GM18870 (cell line): ENCODE measurements around the gene SEMA3G.

Experiments used
- ATAC-seq: cut with Tn5 transposase; IDR thresholded peaks from one replicate; pipeline ENCODE4 v1.9.1; 2021; ENCODE audit warnings: moderate library complexity; ENCODE audit not compliant: unreplicated experiment

SEMA3G gene

DNA sequence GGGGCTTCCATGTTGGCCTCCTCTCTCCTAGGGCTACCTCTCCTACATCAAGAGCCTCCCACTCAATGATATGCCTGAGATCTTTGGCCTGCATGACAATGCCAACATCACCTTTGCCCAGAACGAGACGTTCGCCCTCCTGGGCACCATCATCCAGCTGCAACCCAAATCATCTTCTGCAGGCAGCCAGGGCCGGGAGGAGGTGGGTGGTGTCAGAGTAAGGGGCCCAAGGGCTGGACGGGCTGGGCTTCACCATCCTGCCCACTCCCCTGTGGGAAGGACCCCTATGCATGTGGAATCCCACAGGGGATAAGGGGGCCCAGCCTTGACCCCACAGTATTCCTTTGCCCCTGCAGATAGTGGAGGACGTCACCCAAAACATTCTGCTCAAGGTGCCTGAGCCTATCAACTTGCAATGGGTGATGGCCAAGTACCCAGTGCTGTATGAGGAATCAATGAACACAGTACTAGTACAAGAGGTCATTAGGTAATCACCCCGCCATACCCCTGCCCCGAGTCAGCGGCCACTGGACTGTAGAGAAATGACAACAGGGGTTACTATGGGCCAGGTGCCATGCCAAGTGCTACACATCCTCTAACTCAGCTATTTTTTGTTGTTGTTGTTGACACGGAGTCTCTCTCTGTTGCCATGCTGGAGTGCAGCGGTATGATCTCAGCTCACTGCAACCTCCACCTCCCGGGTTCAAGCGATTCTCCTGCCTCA is 47.1 kb downstream of the SEMA3G start:
- no peak for ATAC-seq

DNA sequence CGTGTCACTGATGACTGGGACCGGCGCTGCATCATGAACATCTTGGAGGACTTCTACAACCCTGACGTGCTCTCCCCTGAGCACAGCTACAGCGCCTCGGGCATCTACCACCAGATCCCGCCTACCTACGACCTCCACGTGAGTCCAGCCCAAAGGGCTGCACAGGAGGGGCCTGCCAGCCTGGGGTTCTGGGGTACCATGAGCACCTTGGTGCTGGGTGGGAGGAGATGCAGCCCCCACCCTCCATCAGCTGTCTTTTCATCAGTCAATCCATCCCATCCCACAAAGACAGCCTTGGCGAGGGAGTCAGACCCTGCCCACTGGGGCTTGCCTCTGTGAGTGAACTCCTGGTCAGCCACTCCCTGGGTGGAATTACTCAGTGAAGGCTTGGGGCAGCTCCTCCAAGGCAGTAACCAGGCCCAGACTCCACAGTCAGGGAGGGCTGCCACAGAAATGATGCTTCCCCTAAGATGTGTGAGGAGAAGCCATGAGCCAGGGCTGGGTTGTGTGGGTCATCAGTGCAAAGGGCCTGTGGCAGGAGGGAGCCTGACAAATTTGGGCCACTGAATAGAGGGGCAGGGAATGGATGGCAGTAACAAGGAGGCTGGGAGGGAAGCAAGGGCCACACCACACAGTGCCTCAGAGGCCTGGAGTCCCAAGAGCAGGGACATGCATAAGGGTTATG is 47.9 kb downstream of the SEMA3G start:
- no peak for ATAC-seq

DNA sequence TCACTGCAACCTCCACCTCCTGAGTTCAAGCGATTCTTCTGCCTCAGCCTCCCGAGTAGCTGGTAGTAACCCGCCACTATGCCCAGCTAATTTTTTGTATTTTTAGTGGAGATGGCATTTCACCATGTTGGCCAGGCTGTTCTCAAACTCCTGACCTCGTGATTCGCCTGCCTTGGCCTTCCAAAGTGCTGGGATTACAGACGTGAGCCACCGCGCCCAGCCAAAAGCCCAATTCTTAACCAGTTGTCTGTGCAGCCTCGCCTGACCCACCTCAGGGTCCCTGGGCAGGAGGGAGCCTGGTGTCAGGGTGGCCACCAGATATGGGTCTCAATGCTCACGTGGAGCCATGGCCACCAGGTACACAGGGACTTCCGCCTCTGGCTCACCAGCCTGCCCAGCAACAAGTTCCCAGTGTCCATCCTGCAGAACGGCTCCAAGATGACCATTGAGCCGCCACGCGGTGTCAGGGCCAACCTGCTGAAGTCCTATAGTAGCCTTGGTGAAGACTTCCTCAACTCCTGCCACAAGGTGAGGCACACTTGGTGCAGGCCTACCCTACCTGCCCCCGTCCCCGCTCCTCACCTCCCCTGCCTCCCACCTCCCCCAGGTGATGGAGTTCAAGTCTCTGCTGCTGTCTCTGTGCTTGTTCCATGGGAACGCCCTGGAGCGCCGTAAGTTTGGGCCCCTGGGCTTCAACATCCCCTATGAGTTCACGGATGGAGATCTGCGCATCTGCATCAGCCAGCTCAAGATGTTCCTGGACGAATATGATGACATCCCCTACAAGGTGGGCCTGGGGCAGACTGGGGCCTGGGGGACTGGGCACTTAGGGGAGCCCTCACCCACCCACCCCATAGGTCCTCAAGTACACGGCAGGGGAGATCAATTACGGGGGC is 48.6 kb downstream of the SEMA3G start:
- ATAC-seq, result no peak

DNA sequence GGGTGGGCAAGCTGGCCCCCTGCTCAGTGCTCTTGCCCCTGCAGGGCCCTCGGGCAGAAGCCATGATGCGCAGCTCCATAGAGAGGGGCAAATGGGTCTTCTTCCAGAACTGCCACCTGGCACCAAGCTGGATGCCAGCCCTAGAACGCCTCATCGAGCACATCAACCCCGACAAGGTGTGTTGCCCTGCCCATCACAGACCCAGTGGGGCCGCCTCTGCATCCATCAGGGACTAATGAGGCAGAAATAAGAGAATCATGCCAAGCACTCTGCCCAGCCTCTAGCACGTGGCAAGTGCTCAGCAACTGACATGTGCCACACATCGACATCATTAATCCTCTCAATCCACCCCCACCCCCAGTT is 49.4 kb downstream of the SEMA3G start:
- ATAC-seq, result no peak

DNA sequence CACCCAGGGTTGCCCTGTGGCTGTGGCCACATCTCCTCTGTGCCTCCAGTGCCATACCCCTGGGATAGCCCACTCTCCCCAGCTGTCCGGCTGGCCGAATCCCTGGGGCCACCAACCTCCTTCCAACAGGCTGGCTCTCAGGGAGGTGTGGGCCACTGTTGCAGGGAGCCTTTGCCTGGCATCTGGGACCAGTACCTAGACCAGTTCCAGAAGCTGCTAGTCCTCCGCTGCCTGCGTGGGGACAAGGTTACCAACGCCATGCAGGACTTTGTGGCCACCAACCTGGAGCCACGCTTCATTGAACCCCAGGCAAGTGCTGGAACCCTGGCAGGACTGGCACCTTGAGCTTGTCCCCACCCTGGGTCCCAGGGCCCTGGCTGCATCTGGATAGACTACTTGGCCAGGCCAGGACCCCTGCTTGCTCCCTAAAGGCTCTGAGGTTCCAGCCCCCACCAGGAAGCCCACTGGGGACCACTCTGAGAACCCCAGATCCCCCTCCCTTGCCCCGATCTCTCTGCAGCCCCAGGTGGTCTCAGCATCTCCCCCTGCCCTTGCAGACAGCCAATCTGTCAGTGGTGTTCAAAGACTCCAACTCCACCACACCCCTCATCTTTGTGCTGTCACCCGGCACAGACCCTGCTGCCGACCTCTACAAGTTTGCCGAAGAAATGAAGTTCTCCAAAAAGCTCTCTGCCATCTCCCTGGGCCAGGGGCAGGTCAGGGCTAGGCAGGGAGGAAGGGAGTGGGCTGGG is 50.0 kb downstream of the SEMA3G start:
- no peak for ATAC-seq

DNA sequence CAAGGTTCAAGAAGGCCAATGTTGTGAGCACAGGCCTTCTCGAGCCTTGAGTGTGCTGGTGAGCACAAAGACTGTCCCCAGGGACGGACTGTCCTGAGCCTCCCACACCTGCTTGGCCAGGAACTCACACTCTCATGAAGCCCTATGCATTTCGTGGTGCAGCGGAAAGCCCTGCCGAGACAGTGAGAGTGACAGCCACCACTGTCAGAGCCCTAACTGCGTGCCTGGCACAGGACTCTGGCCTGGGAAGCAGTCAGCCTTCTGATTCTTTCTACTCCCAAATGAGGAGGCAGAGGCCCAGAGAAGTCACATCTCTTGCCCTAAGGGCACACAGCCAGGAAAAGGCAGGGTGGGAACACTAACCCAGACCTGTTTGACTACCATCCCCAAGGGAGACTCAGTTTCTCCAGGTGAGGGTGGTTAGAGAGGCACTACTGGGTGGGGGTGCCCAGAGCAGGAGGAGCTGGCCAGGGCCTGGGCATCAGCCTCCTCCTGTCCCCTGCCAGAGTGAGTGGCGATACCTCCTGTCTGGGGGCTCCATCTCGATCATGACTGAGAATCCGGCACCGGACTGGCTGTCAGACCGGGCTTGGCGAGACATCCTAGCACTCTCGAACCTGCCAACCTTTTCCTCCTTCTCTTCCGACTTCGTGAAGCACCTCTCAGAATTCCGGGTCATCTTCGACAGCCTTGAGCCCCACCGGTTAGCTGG is 50.8 kb downstream of the SEMA3G start:
- ATAC-seq, result no peak

DNA sequence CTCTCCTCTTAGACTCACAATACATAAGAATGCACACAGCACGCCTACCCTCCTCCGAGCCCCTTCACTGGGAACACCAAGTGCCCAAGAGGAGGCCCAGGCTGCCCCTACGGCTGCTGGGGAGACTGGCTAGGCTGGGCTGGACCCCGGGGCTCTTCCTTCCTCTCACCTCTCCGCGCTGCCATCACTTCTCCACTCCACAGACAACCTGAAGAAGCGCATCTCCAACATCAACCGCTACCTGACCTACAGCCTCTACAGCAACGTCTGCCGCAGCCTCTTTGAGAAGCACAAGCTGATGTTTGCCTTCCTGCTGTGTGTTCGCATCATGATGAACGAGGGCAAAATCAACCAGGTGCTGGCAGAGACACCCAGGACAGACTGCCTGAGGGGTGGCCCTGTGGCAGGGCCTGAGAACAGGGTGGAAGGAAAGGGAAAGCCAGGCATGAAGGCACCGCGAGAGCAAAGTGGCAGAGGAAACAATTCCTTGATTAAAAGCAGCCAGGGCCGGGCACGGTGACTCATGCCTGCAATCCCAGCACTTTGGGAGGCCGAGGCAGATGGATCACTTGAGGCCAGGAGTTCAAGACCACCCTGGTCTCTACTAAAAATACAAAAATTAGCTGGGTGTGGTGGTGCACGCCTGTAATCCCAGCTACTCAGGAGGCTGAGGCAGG is 51.6 kb downstream of the SEMA3G start:
- ATAC-seq, result no peak

DNA sequence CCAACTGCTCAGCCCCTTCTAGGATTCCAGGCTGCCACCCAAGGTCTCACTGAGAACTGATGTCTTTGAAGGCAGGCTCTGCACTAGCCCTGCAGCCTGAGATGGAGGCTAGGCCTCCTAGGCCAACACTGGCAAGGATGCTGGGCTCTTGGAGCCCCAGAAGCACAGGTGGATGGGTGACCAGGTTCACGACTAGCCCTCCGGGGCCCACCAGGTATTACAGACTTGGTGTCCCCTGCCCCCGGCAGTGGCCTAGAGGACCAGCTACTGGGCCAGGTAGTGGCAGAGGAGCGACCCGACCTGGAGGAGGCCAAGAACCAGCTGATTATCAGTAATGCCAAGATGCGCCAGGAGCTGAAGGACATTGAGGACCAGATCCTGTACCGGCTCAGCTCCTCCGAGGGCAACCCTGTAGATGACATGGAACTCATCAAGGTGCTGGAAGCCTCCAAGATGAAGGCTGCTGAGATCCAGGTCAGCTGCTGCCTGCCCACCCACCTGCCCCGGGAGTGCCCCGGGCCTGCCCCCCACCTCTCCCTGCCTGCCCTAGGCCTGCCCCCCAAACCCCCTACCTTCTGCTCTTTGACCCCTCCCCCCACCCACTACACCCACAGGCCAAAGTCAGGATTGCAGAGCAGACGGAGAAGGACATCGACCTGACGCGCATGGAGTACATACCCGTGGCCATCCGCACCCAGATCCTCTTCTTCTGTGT is 52.5 kb downstream of the SEMA3G start:
- ATAC-seq, result no peak

DNA sequence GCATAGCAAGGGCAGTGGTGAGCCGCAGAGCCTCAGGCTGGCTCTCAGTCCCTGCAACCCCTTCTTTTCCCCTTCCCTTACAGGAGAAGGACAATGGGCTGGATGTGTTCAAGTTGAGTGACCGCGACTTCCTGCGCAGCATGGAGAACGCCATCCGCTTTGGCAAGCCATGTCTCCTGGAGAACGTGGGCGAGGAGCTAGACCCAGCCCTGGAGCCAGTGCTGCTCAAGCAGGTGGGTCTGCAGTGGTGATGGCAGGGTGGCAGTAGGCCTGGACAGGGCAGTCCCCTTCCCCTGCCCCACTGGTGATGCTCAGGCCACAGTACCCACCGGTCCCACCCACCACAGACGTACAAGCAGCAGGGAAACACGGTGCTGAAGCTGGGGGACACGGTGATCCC is 53.8 kb downstream of the SEMA3G start:
- ATAC-seq, result no peak

DNA sequence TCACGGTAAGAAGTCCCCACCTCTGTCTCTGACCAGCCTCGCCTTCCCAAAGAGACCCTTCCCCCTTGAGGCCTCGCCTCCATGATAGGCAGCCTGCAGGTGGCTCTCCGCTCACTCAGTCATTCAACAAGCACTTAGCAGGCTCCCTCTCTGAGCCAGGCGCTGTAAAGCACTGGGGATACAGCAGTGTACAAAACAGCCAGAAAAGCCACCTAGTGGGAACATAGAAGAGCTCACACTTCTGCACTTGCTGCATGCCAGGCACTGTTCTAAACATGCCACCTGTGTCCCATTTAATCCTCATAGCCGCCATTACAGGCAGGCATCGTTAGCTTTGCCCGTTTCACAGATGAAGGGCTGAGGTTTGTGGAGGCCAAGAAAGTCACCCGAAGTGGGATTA is 56.0 kb downstream of the SEMA3G start:
- no peak for ATAC-seq

DNA sequence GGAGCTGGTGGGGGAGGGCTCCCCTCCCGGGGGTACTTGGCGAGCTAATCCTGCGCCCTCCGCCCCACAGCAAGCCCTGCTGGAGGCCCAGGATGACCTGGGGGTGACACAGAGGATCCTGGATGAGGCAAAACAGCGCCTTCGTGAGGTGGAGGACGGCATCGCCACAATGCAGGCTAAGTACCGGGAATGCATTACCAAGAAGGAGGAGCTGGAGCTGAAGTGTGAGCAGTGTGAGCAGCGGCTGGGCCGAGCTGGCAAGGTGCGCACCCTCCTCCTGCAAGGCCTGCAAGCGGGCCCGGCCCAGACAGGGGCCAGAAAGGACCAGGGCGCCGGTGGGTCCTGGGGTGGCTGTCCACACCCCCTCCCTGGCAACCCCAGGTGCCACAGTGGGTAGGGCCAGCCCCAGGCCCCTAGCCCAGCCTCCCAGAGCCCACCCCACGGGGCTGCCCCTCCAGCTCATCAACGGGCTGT is 56.5 kb downstream of the SEMA3G start:
- ATAC-seq, result no peak

DNA sequence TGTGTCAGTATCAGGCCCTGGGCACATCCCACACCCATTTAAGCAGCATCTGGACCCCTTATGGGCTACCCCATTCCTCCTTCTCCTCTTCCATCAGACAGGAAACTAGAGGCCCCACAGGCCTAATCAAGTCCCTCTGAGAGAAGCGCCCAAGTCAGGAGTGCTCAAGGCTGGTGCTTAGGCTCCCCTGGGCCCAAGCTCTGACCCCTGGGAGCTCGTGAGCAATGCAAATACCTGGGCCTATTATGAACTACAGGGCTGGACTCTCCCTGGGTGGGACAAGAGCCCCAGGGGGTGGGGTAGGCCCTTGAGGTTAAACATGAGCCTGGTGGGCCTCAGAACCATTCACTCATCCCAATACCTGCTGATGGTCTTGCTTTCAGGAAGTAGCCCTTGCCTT is 57.4 kb downstream of the SEMA3G start:
- ATAC-seq, result no peak

DNA sequence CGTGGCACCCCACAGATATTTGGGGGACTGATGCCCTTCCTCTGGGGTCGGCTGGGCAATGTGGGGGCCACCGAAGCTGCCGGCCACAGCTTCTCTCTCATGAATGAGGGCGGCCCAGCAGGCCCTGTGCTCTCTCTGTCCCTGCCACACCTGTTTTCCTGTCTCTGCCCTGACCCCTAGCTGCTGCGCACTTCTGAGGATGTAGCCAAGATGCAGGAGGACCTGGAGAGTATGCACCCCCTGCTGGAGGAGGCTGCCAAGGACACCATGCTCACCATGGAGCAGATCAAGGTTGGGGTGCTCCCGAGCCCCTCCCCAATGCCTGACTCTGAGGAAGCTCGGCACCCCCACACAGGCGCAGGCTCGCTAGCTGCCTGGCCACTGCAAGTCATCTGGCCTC is 59.7 kb downstream of the SEMA3G start:
- ATAC-seq, result no peak

DNA sequence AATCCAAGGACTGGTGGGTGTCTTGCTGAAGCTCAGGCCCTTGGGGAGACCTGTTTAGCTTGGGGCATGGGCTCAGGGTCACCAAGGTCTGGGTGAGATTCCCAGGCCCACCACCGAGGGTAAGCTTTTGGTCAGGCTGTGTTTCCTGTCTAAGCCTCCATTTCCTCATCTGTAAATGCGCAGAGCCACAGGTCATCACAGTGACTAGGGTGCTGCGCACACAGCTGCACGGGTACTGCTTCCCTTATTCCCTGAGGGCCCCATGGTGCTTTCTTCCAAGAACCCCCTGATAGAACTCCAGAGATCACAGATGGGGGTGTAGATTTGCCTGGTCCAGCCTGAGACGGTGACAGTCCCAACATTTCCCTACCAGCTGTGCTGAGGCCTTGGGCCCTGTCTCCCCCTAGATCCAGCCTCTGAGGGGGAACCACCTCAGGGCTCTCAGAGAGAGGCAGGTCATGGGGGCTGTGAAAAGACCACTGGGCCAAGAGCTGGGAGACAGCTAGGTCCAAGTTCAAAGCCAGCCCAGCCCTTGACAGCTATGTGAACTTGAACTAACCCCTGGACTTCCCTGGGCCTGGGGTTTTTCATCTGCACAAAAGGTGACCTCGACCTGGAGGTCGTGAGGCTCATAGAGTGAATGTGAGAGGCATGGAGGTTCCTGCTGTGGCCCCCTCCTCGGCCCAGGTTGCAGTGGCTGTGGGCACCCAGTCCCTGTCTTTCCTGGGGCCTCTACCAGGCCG is 60.7 kb downstream of the SEMA3G start:
- no peak for ATAC-seq

DNA sequence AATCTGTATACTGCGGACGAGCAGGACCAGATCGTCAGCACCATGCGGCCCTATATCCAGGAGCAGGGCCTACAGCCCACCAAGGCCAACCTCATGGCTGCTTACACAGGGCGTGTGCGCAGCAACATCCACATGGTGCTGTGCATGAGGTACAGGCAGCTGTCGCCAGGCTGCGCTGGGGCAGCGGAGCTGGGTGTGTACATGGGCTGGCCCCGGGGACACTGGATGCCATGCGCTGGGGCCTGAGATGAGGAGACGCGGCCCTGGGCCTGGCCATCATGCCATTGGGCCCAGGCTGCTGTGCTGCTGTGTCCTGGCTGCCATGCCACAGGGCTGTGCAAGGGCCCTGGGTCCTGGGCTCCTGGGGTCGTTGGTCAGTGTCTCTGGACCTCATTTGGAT is 61.5 kb downstream of the SEMA3G start:
- no peak for ATAC-seq
